Muscle of leg (tissue), 11 donors: Measurements from ENCODE around the gene TCP11L2. TPM values are rescaled to one million over a fixed set of nuclear protein-coding genes. Genes with fewer than 3 reads are reported as not detected.
"Not testable (repeated sequence)": the region's sequence is repeated elsewhere in the genome, so short reads cannot be mapped to it uniquely, and the experiment has no call there.

Experiments
- DNase-seq: peaks from one replicate; pipeline ENCODE4 v3.0.0; 2013
- H3K27ac ChIP-seq: one replicate; pipeline ENCODE4 v1.5.1; 2013; ENCODE audit warnings: mild to moderate bottlenecking, low read length, control low read depth
- H3K27me3 ChIP-seq: one replicate; pipeline ENCODE4 v1.6.1; 2013; ENCODE audit warnings: low read length; ENCODE audit not compliant: control insufficient read depth, insufficient read depth
- H3K36me3 ChIP-seq: one replicate; pipeline ENCODE4 v1.6.1; 2013; ENCODE audit warnings: low read length; ENCODE audit not compliant: control insufficient read depth, insufficient read depth
- H3K4me1 ChIP-seq: one replicate; pipeline ENCODE4 v1.6.1; 2013; ENCODE audit warnings: low read length; ENCODE audit not compliant: control insufficient read depth, insufficient read depth
- H3K4me3 ChIP-seq: one replicate; pipeline ENCODE4 v1.5.1; 2013; ENCODE audit warnings: low read length, control low read depth
- H3K9me3 ChIP-seq: replicated peaks from 2 replicates; pipeline ENCODE4 v1.6.1; 2013; ENCODE audit warnings: low read depth, low read length; ENCODE audit not compliant: control insufficient read depth
- WGBS: methylation state at CpG from one replicate; pipeline ENCODE4 v1.1.5; 2013; ENCODE audit warnings: missing lambda C conversion rate; ENCODE audit not compliant: insufficient coverage; 5-methylcytosine and 5-hydroxymethylcytosine counted together
- polyA plus RNA-seq, 8 donors: library from polyadenylated mRNA; unstranded; fragments of 120-200 nt; gene quantifications; one replicate each; pipeline versions ENCODE4 v1.2.1 to v1.2.3, GENCODE V29; 2013; ENCODE audit warnings: inconsistent platforms in 1 of 8, low replicate concordance in 1 of 8; ENCODE audit not compliant: insufficient read length in 8 of 8, insufficient read depth in 1 of 8
- total RNA-seq: library from RNA; stranded (reverse); fragments of 120-200 nt; gene quantifications from one replicate; pipeline ENCODE4 v1.2.4, GENCODE V29; 2013

The TCP11L2 gene
- total and polyA plus RNA-seq, 9 donors = 6.7 to 17.1 (median 8.6) TPM

GRCh38 chr12:106281804-106282203 lies 20.7 kb upstream of the TCP11L2 start:
- no peaks in the 10 kb centered on the region for H3K4me1 ChIP-seq
- H3K9me3 ChIP-seq = peaks cover 3% of the 10 kb centered on the region
- no peaks in the 10 kb centered on the region for H3K36me3 ChIP-seq
- DNase-seq = no peak
- H3K4me3 ChIP-seq = no peak overlapping the region
- no peak overlapping the region for H3K27ac ChIP-seq
- no CpG with 5 or more reads among the region's 4 CpGs for WGBS
- H3K27me3 ChIP-seq = no peaks in the 10 kb centered on the region

- Histone ChIP-seq H3K9me3 (peaks cover 3% of the 10 kb centered on the region), H3K4me1 (no peaks in the 10 kb centered on the region), H3K4me3 (no peak overlapping the region), H3K36me3 (no peaks in the 10 kb centered on the region), H3K27ac (no peak overlapping the region), H3K27me3 (no peaks in the 10 kb centered on the region)
- WGBS = 36% methylated on average over 3 of the region's 7 CpGs
- peak; percentile 19 for DNase-seq
Measured at GRCh38 chr12:106282457-106283097, 20.0 kb upstream of the TCP11L2 start.

GRCh38 chr12:106284358-106285105 lies 18.0 kb upstream of the TCP11L2 start:
- DNase-seq = no peak
- Histone ChIP-seq H3K27ac (no peak overlapping the region), H3K9me3 (peaks cover 3% of the 10 kb centered on the region), H3K36me3 (no peaks in the 10 kb centered on the region), H3K4me3 (no peak overlapping the region), H3K27me3 (no peaks in the 10 kb centered on the region), H3K4me1 (no peaks in the 10 kb centered on the region)
- WGBS = 57% methylated on average over 9 of the region's 10 CpGs

GRCh38 chr12:106285982-106286381 lies 16.6 kb upstream of the TCP11L2 start:
- no peak overlapping the region for H3K4me3 ChIP-seq
- WGBS = 67% methylated on average over 3 of the region's 4 CpGs
- H3K27me3 ChIP-seq = no peaks in the 10 kb centered on the region
- H3K36me3 ChIP-seq = no peaks in the 10 kb centered on the region
- no peak overlapping the region for H3K27ac ChIP-seq
- no peaks in the 10 kb centered on the region for H3K4me1 ChIP-seq
- DNase-seq = no peak
- H3K9me3 ChIP-seq = peaks cover 3% of the 10 kb centered on the region

GRCh38 chr12:106286576-106287162 lies 15.9 kb upstream of the TCP11L2 start:
- H3K4me1 ChIP-seq, H3K36me3 ChIP-seq, H3K27ac ChIP-seq, H3K9me3 ChIP-seq, H3K4me3 ChIP-seq, H3K27me3 ChIP-seq, DNase-seq: not testable (repeated sequence)
- WGBS = 80% methylated on average over 8 of the region's 14 CpGs

GRCh38 chr12:106287364-106287763 lies 15.2 kb upstream of the TCP11L2 start:
- no peak overlapping the region for H3K27ac ChIP-seq
- no peaks in the 10 kb centered on the region for H3K4me1 ChIP-seq
- WGBS = no CpG with 5 or more reads among the region's 1 CpG
- no peaks in the 10 kb centered on the region for H3K36me3 ChIP-seq
- no peak overlapping the region for H3K4me3 ChIP-seq
- no peak for DNase-seq
- no peaks in the 10 kb centered on the region for H3K27me3 ChIP-seq
- H3K9me3 ChIP-seq = peaks cover under 1% of the 10 kb centered on the region

- H3K27me3 ChIP-seq = no peaks in the 10 kb centered on the region
- H3K9me3 ChIP-seq = no peaks in the 10 kb centered on the region
Measured at GRCh38 chr12:106288101-106288493, 14.4 kb upstream of the TCP11L2 start.

GRCh38 chr12:106288494-106289195 lies 13.9 kb upstream of the TCP11L2 start:
- Histone ChIP-seq H3K27ac (no peak overlapping the region), H3K4me3 (no peak overlapping the region), H3K27me3 (no peaks in the 10 kb centered on the region), H3K4me1 (no peaks in the 10 kb centered on the region), H3K9me3 (no peaks in the 10 kb centered on the region), H3K36me3 (no peaks in the 10 kb centered on the region)
- DNase-seq = no peak
- 90% methylated on average over 2 of the region's 9 CpGs for WGBS

More at GRCh38 chr12:106288101-106288493, 14.4 kb upstream of the TCP11L2 start:
- no peaks in the 10 kb centered on the region for H3K4me1 ChIP-seq
- no peak overlapping the region for H3K4me3 ChIP-seq
- DNase-seq = no peak
- WGBS = no CpG with 5 or more reads among the region's 1 CpG
- no peaks in the 10 kb centered on the region for H3K36me3 ChIP-seq
- no peak overlapping the region for H3K27ac ChIP-seq

- WGBS = no CpG with 5 or more reads among the region's 1 CpG
- Histone ChIP-seq H3K36me3 (no peaks in the 10 kb centered on the region), H3K9me3 (no peaks in the 10 kb centered on the region), H3K27ac (no peak overlapping the region), H3K4me1 (no peaks in the 10 kb centered on the region), H3K27me3 (no peaks in the 10 kb centered on the region), H3K4me3 (no peak overlapping the region)
- no peak for DNase-seq
Measured at GRCh38 chr12:106289196-106289681, 13.3 kb upstream of the TCP11L2 start.

- WGBS = no CpG with 5 or more reads among the region's 2 CpGs
- no peaks in the 10 kb centered on the region for H3K9me3 ChIP-seq
- no peak overlapping the region for H3K4me3 ChIP-seq
Measured at GRCh38 chr12:106290666-106291065, 11.9 kb upstream of the TCP11L2 start.

More at GRCh38 chr12:106290666-106291065, 11.9 kb upstream of the TCP11L2 start:
- no peaks in the 10 kb centered on the region for H3K36me3 ChIP-seq
- no peak overlapping the region for H3K27ac ChIP-seq
- H3K27me3 ChIP-seq = no peaks in the 10 kb centered on the region
- no peaks in the 10 kb centered on the region for H3K4me1 ChIP-seq
- no peak for DNase-seq
